MM.1S (cell line): ENCODE results near the gene OPA3.

Source experiments
- DNase-seq: peaks from one replicate; pipeline ENCODE4 v3.0.0-alpha.2; 2015
- H2AFZ ChIP-seq: fragments of 300-600 bp; sonication (generic); 2 replicates; pipeline ENCODE4 v1.6.0; 2016; ENCODE audit warnings: antibody characterized with exemption, low read length
- H3F3A ChIP-seq: fragments of 300-600 bp; sonication (generic); 2 replicates; pipeline ENCODE4 v1.6.1; 2016; ENCODE audit warnings: mild to moderate bottlenecking, antibody characterized with exemption, low read length, moderate library complexity, mixed read lengths; ENCODE audit not compliant: insufficient read depth
- H3K27ac ChIP-seq: fragments of 300-600 bp; sonication (generic); 2 replicates; pipeline ENCODE4 v1.5.1; 2016; ENCODE audit warnings: mild to moderate bottlenecking, low read length
- H3K27me3 ChIP-seq: fragments of 300-600 bp; sonication (generic); replicated peaks from 2 replicates; pipeline ENCODE4 v1.6.0; 2016; ENCODE audit warnings: low read length; ENCODE audit not compliant: insufficient read depth
- H3K36me3 ChIP-seq: fragments of 300-600 bp; sonication (generic); replicated peaks from 2 replicates; pipeline ENCODE4 v1.6.1; 2016; ENCODE audit warnings: mild to moderate bottlenecking, low read length, mixed read lengths; ENCODE audit not compliant: insufficient read depth
- H3K4me1 ChIP-seq: fragments of 300-600 bp; sonication (generic); 2 replicates; pipeline ENCODE4 v1.6.1; 2016; ENCODE audit warnings: low read length, mixed read lengths
- H3K4me2 ChIP-seq: fragments of 300-600 bp; sonication (generic); 2 replicates; pipeline ENCODE4 v1.6.0; 2016; ENCODE audit warnings: low read depth, low read length
- H3K4me3 ChIP-seq: fragments of 300-600 bp; sonication (generic); 2 replicates; pipeline ENCODE4 v1.5.1; 2016; ENCODE audit warnings: low read length, mixed read lengths
- H3K79me2 ChIP-seq: fragments of 300-600 bp; sonication (generic); 2 replicates; pipeline ENCODE4 v1.6.1; 2016; ENCODE audit warnings: mixed run types, low read length, mixed read lengths
- H3K9ac ChIP-seq: fragments of 300-600 bp; sonication (generic); 2 replicates; pipeline ENCODE4 v1.6.1; 2016; ENCODE audit warnings: low read length, mixed read lengths
- H3K9me2 ChIP-seq: fragments of 300-600 bp; sonication (generic); replicated peaks from 2 replicates; pipeline ENCODE4 v1.6.1; 2016; ENCODE audit warnings: mild to moderate bottlenecking, low read length, mixed read lengths; ENCODE audit not compliant: insufficient read depth
- H3K9me3 ChIP-seq: fragments of 300-600 bp; sonication (generic); replicated peaks from 2 replicates; pipeline ENCODE4 v1.6.1; 2016; ENCODE audit warnings: mild to moderate bottlenecking, low read length, mixed read lengths; ENCODE audit not compliant: insufficient read depth
- H4K20me1 ChIP-seq: fragments of 300-600 bp; sonication (generic); 2 replicates; pipeline ENCODE4 v1.6.1; 2016; ENCODE audit warnings: mild to moderate bottlenecking, low read length, moderate library complexity, mixed read lengths; ENCODE audit not compliant: insufficient read depth
- CTCF ChIP-seq: fragments of 300-600 bp; sonication (generic); IDR thresholded peaks from 2 replicates; pipeline ENCODE4 v1.5.1; 2016; ENCODE audit warnings: antibody characterized with exemption, low read length, mixed read lengths
- EZH2 ChIP-seq: fragments of 300-600 bp; sonication (generic); optimal IDR thresholded peaks from 2 replicates; pipeline ENCODE3; 2017; ENCODE audit warnings: low read depth, mild to moderate bottlenecking, antibody characterized with exemption, low read length, mixed read lengths
- EZH2phosphoT487 ChIP-seq: fragments of 300-600 bp; sonication (generic); IDR thresholded peaks from 2 replicates; pipeline ENCODE4 v1.6.1; 2018; ENCODE audit warnings: antibody characterized with exemption, low read length

The OPA3 gene

GRCh38 chr19:45564131-45564780 lies 20.3 kb downstream of the OPA3 start:
- H3K27me3 ChIP-seq = no peaks in the 10 kb centered on the region
- H3F3A ChIP-seq = peaks cover 13% of the 10 kb centered on the region
- H3K36me3 ChIP-seq = no peaks in the 10 kb centered on the region
- H3K9me2 ChIP-seq = no peaks in the 10 kb centered on the region
- TF ChIP-seq EZH2phosphoT487 (no peak), EZH2 (no peak), CTCF (no peak)
- H3K9me3 ChIP-seq = no peaks in the 10 kb centered on the region
- H3K4me1 ChIP-seq = peaks cover 6% of the 10 kb centered on the region
- H3K79me2 ChIP-seq = peaks cover 39% of the 10 kb centered on the region
- no peak overlapping the region for H3K4me3 ChIP-seq
- no peaks in the 10 kb centered on the region for H4K20me1 ChIP-seq
- no peak overlapping the region for H3K27ac ChIP-seq
- no peak for DNase-seq
- no peak overlapping the region for H3K9ac ChIP-seq
- H2AFZ ChIP-seq = no peak overlapping the region
- H3K4me2 ChIP-seq = no peak overlapping the region

- H3K36me3 ChIP-seq = no peaks in the 10 kb centered on the region
- H3K9ac ChIP-seq = no peak overlapping the region
- H4K20me1 ChIP-seq = no peaks in the 10 kb centered on the region
- no peaks in the 10 kb centered on the region for H3K27me3 ChIP-seq
- H3K9me3 ChIP-seq = no peaks in the 10 kb centered on the region
- peaks cover 6% of the 10 kb centered on the region for H3K4me1 ChIP-seq
- H3K27ac ChIP-seq = no peak overlapping the region
- H3K9me2 ChIP-seq = no peaks in the 10 kb centered on the region
- H2AFZ ChIP-seq = no peak overlapping the region
- H3F3A ChIP-seq = peaks cover 13% of the 10 kb centered on the region
- DNase-seq = no peak
- H3K4me3 ChIP-seq = no peak overlapping the region
- peaks cover 24% of the 10 kb centered on the region for H3K79me2 ChIP-seq
- TF ChIP-seq EZH2phosphoT487 = no peak
- TF ChIP-seq EZH2 = no peak
- no peak for TF ChIP-seq CTCF
- H3K4me2 ChIP-seq = no peak overlapping the region
These were observed 23.9 kb downstream of the OPA3 start for GRCh38 chr19:45560686-45561085.

GRCh38 chr19:45560038-45560437 lies 24.6 kb downstream of the OPA3 start:
- TF ChIP-seq CTCF (no peak), EZH2phosphoT487 (no peak), EZH2 (no peak)
- peaks cover 13% of the 10 kb centered on the region for H3F3A ChIP-seq
- H4K20me1 ChIP-seq = no peaks in the 10 kb centered on the region
- no peaks in the 10 kb centered on the region for H3K9me2 ChIP-seq
- H3K9me3 ChIP-seq = no peaks in the 10 kb centered on the region
- H3K4me3 ChIP-seq = no peak overlapping the region
- no peak overlapping the region for H2AFZ ChIP-seq
- no peaks in the 10 kb centered on the region for H3K36me3 ChIP-seq
- peaks cover 21% of the 10 kb centered on the region for H3K79me2 ChIP-seq
- no peaks in the 10 kb centered on the region for H3K27me3 ChIP-seq
- H3K9ac ChIP-seq = no peak overlapping the region
- H3K4me2 ChIP-seq = no peak overlapping the region
- peaks cover 6% of the 10 kb centered on the region for H3K4me1 ChIP-seq
- no peak for DNase-seq
- H3K27ac ChIP-seq = no peak overlapping the region
